Hematopoietic multipotent progenitor cell treated with erythropoietin and hydrocortisone succinate and interleukin-3 and kit ligand, for 4 days (in vitro differentiated cells): ENCODE measurements around the gene PC.
"Not testable (repeated sequence)": the region's sequence is repeated elsewhere in the genome, so short reads cannot be mapped to it uniquely, and the experiment has no call there.

Source experiments
- DNase-seq: peaks from one replicate; pipeline ENCODE4 v3.0.0-alpha.2; 2015

Gene PC

DNA sequence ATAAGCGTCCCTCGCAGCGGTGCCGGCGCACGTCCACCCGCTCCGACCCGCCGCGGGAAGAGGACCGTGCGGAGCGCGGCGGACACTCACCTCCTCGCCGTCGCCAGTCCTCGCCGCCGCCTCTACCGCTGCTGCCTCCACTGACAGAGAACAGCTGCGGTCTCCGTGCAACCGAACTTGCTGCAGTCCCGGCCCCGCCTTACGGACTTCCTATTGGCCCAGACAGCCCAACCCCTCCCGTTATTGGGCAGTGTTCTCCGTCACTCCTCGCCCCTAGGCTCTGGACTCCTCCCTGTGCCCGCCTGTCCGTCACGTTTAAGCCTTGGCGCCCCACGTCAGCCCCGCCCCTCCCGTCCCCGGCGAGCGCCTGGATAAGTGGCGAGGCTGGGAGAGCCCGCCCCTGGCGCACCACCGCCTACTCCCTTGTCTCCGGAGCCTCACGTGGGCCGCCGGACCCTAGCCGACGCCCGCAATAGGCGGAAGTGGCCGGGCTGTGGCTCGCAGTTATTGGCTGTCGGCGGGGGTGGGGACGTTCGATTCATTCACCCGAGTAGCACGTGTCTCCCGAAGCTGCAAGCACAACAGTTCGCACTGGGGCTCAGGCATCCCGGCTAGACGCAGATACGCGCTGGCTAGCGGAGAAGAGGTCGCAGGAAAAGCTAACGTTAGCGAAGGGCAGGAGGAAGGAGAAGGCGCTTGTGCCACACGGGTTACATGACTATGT, at the start of gene PC:
TSS of gene PC (minus strand) at position 152 of the 724 bp plus-strand sequence. CDS start 86,224 bp downstream, outside the sequence.
- peak; percentile 99 for DNase-seq

DNA sequence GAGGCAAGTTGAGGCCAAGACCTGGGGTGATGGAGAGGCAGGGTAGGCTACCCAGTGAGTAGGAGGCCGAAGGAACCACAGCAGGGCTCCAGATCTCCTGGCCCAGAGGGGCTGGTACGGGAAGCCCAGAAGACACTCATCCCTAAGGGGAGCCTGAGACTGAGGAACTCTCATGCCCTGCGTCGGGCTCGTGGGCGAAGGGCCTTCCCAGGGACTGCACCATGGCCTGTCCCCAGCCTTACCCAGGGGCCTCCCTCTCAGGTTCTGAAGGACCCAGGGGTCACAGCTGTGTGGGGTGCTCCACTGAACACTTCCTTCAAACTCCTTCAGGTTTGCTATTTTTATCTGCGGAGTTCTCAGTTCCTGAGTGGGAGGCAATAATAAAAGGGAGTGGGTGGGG, 48.9 kb upstream of the PC start:
- DNase-seq: no peak

DNA sequence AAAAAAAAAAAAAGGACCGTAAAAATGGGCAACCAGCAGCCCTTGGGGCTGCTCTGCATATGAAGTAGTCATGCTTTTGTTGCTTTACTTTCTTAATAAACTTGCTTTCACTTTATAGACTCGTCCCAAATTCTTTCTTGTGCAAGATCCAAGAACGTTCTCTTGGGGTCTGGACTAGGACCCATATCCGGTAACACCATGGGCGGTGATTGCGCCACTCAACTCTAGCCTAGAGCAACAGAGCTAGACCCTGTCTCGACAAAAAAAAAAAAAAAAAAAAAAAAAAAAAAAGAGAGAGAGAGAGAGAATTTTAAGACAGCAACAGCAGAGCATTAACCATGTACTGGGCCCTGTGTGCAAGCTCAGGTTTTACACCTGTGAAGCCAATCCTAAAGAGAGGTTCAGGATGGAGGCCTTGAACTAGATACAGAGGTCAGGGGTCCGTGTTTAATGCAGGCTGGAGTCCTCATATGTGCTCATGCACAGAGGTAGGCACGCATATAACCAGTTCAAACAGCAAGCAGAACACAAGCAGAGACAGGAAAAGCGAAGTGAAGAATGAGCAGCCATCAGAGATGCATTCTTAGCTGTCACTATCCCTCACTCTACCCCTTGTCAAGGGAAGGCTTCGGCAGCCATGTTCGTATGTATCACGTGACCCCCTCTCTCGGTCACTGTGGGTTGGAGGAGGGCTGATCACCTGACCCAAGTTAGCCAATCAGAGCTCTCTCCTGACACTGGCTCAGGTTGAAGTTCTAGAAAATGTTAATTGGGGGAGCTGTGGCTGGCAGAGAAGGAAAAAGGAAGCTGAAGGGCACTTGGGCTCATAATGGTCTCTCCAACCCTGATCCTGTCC, 48.1 kb upstream of the PC start:
- peak; percentile 70 for DNase-seq

DNA sequence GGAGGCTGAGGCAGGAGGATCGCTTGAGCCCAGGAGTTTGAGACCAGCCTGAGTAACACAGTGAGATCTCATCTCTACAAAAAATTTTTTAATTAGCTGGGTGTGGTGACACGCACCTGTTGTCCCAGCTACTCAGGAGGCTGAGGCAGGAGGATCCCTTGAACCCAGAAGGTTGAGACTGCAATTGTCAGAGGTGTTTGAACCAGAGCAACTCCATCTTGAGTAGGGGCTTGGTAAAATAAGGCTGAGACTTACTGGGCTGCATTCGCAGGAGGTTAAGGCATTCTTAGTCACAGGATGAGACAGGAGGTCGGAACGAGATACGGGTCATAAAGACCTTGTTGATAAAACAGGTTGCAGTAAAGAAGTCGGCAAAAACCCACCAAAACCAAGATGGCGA, 47.0 kb upstream of the PC start:
- DNase-seq: not testable (repeated sequence)

DNA sequence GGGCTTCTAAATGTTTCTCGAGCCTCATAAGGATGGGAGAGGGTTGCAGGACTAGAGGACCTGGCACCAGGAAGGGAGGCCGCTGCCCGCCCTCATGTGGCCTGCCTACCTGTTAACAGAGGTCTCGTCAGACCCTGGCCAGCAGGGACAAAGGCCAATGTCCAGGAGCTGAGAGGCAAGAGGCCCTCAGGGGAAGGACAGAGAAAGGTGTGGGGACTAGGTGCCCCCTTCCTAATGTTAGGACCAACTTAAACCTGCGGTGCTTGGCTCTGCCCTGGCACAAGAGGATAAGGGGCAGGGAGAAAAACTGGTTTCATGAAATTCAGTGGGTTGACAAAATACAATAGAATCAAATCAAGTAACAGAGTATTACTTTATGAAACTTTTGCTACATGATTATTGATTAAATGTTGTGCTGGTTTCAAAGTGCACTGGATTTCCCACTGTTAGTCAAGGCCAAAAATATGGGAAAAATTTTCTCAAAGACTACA, 44.8 kb upstream of the PC start:
- DNase-seq: no peak

GRCh38 chr11:67002297-67002913, 44.2 kb upstream of the PC start:
- DNase-seq: no peak

DNA sequence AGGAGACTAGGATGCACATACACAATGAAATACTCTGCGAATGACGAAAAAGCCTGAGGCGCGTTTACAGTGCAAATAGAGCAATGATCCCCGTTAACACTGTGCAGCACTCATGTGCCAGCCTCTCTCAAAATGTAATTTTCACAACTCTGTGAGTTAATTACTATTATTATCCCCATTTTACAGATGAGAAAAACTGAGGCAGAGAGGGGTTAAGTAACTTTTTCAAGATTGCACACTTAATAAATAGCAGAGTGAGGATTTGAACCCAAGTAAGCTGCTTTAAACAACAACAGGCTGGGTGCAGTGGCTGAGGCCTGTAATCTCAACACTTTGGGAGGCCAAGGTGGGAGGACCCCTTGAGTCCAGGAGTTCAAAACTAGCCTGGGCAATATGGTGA, 43.1 kb upstream of the PC start:
- DNase-seq: no peak

GRCh38 chr11:66999555-66999954, 41.4 kb upstream of the PC start:
- DNase-seq: no peak

- no peak for DNase-seq
Measured at GRCh38 chr11:66996609-66997273, 38.6 kb upstream of the PC start.

DNA sequence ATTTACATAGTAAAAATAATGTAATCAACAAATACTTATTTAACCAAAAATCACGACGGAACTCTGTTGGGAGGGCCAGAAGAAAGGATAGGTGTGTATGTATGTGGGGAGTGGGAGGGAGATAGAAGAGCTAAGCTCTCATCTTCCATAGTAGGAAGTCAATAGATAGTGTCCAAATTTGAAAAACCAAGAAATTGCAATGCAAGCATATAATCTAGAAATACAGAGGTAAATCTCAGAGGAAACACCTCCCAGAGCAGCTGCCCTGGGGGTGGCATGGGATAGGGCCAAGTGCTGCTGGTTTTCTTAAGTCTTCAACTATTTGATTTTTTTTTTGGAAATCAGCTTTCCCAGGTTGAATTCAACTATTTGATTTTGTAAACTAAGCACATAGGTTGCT, 33.9 kb upstream of the PC start:
- DNase-seq: no peak

DNA sequence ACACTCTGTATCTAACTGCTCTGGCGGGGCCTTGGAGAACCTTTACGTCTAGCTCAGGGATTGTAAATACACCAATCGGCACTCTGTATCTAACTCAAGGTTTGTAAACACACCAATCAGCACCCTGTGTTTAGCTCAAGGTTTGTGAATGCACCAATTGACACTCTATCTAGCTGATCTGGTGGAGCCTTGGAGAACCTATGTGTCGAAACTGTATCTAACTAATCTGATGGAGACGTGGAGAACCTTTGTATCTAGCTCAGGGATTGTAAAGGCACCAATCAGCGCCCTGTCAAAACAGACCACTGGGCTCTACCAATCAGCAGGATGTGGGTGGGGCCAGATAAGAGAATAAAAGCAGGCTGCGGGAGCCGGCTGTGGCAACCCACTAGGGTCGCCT, 31.2 kb upstream of the PC start:
- not testable (repeated sequence) for DNase-seq

DNA sequence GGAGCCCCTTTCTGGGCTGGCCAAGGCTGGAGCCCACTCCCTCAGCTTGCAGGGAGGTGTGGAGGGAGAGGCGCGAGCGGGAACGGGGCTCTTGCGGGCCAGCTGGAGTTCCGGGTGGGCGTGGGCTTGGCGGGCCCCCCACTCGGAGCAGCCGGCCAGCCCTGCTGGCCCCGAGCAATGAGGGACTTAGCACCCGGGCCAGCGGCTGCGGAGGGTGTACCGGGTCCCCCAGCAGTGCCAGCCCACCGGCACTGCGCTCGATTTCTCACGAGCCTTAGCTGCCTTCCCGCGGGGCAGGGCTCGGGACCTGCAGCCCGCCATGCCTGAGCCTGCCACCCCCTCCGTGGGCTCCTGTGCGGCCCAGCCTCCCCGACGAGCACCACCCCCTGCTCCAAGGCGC, 30.6 kb upstream of the PC start:
- DNase-seq: not testable (repeated sequence)

GRCh38 chr11:66987924-66988637, 29.9 kb upstream of the PC start:
- no peak for DNase-seq

DNA sequence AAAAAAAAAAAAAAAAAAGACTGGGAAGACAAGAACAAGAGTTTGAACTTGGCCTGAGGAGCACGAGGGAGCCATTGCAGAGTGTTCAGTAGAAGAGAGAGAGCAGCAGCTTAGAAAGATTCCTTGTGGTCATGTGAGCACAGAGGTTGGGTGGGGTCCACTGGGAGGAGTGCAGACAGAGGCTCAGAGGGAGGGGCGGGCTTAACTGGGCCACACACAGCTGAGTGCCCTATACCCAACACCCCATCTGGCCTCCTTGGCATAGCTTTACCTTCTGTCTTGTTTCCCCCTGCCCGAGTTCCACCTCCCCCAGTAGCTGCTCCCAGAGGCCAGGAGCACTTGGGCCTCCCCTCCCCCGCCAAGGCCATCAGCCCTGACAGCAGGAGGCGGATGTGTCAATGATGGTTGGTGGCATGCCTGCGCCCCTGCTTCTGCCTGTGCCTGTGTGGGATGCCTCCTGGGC, 29.0 kb upstream of the PC start:
- DNase-seq: peak; percentile 61

DNA sequence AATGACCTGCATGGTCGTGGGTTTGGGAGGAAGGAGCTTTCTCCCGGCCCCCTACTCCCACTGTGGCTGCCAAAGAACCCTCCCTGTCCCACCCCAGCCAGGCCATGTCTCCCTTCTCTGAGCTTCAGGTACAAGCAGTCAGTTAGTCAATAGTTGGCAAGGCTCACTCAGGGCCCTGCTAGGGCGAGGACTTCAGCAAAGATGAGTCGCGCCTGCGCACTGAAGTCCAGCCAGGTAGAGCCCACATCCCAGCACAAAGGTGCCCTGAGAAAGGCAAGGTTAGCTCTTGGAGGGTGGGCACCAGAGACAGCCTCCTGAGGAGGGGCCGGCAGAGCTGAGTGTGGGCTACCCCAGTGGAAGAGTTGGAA, 28.0 kb upstream of the PC start:
- DNase-seq: no peak

GRCh38 chr11:66985508-66986177, 27.5 kb upstream of the PC start:
- no peak for DNase-seq

DNA sequence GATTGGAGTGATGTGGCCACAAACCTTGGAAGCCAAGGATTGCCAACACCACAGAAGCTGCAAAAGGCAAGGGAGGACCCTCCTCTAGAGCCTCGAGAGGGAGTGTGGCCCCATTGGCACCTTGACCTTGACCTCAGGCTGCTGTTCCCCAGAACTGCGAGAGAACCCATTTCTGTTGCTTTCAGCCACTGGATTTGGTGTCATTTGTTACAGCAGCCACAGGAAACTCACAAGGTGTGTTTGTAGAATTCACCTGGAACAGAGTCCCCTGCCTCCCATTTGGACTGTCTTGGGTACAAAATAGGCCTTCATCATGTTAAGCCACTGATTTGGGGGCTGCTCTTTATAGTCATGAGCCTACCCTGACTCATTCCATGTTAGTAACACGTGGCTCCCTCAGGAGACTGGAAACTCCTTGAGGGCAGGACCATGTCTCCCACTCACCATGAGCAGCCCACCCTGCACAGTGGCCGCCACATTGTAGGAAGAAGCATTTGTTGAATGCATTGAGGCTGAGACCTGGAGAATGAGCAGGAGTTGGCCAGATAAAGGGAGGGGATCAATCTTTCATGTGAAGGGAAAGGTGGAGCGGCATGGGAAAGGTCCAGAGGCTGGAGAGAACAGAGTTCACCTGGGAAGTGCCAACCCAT, 25.2 kb upstream of the PC start:
- no peak for DNase-seq

- DNase-seq: peak; percentile 96
Measured at GRCh38 chr11:66981976-66982578, 23.9 kb upstream of the PC start.

- no peak for DNase-seq
Measured at GRCh38 chr11:66979336-66979980, 21.3 kb upstream of the PC start.

DNA sequence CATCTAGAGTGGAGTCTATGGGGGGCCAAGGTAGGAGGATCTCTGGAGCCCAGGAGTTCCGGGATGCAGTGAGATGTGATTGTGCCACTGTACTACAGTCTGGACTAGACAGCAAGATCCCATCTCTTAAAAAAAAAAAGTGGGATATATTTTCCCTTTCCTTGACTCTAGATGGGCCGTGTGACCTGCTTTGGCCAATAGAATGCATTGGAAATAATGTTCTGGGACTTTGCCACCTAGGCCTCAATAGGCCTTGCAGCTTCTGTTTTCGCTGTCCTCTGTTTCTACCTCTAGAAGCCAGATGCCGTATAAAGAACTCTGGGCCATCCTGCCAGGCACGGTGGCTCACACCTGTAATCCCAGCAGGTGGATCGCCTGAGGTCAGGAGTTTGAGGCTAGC, 20.5 kb upstream of the PC start:
- DNase-seq: no peak
